Activated CD4-positive, alpha-beta T cell treated with anti-CD3 and anti-CD28 coated beads, Interleukin-2, amount 50 U/mL, for 24 hours (primary cell): Measurements from ENCODE around the gene IGSF9.

Source experiments
- DNase-seq, 2 donors: peaks; one replicate each; pipeline ENCODE4 v3.0.0-alpha.2; 2020; ENCODE audit warnings: low read depth in 1 of 2, low spot score in 1 of 2

IGSF9 gene

GRCh38 chr1:159947942-159948341 lies 2.5 kb upstream of the IGSF9 start:
- DNase-seq, result no peak

GRCh38 chr1:159946242-159947187 lies 1.1 kb upstream of the IGSF9 start:
- no peak for DNase-seq

- no peak for DNase-seq
Observed at GRCh38 chr1:159944623-159945455, 574 bp downstream of the IGSF9 start.

- no peak for DNase-seq
Observed at GRCh38 chr1:159943908-159944622, 1.3 kb downstream of the IGSF9 start.

GRCh38 chr1:159943278-159943640 lies 2.2 kb downstream of the IGSF9 start:
- no peak for DNase-seq

- DNase-seq, result no peak
Observed at GRCh38 chr1:159942632-159943277, 2.7 kb downstream of the IGSF9 start.

GRCh38 chr1:159941591-159942560 lies 3.5 kb downstream of the IGSF9 start:
- no peak for DNase-seq

- no peak for DNase-seq
Observed at GRCh38 chr1:159941141-159941540, 4.3 kb downstream of the IGSF9 start.

GRCh38 chr1:159940006-159940620 lies 5.3 kb downstream of the IGSF9 start:
- DNase-seq, result no peak

- no peak for DNase-seq
Observed at GRCh38 chr1:159939678-159940002, 5.8 kb downstream of the IGSF9 start.

GRCh38 chr1:159938905-159939677 lies 6.3 kb downstream of the IGSF9 start:
- DNase-seq, result no peak

GRCh38 chr1:159938211-159938852 lies 7.1 kb downstream of the IGSF9 start:
- no peak for DNase-seq

GRCh38 chr1:159937054-159937750 lies 8.2 kb downstream of the IGSF9 start:
- no peak for DNase-seq

- peak; percentile 78 to 90 for DNase-seq
Observed at GRCh38 chr1:159936273-159936904, 9.0 kb downstream of the IGSF9 start.

GRCh38 chr1:159935719-159936272 lies 9.6 kb downstream of the IGSF9 start:
- DNase-seq, result no peak

- DNase-seq, result no peak
Observed at GRCh38 chr1:159935305-159935704, 10.1 kb downstream of the IGSF9 start.
